Right lobe of liver (tissue), 4 donors: ENCODE results near the gene ZBTB4.

Source experiments
- CTCF ChIP-seq, 4 donors: fragments of 200-600 bp in 3 of 4; fragments of 450-650 bp in 1 of 4; IDR thresholded peaks; one replicate each; pipeline versions ENCODE4 v1.5.1 to v1.8.0; 2016 to 2022; ENCODE audit warnings: antibody characterized with exemption in 4 of 4, mild to moderate bottlenecking in 2 of 4
- POLR2A ChIP-seq: fragments of 450-650 bp; IDR thresholded peaks from one replicate; pipeline ENCODE4 v1.6.1; 2017; ENCODE audit warnings: antibody characterized with exemption, mild to moderate bottlenecking
- donor health status: DM: no; HTN: no; CAD: no.
- donor health status: DM: no; HTN: no; CAD: no.
- donor health status: DM: no; HTN: yes; CAD: no.

GRCh38 chr17:7501729-7502128 lies 22.3 kb upstream of the ZBTB4 start:
- TF ChIP-seq POLR2A (no peak), CTCF (IDR thresholded peaks at IDR 0.05) (no peak)
